Stomach (tissue), 9 donors: ENCODE results near the gene SSTR5. TPM values are rescaled to one million over a fixed set of nuclear protein-coding genes. Genes with fewer than 3 reads are reported as not detected.
A peak's percentile ranks its signal among the peaks of the same experiment; 100 is the strongest.

Source experiments
- DNase-seq, 2 donors: peaks; one replicate each; pipeline versions ENCODE4 v3.0.0 to v3.0.0-alpha.2; 2013 to 2019
- H3K27ac ChIP-seq, 5 donors: fragments of 200-600 bp in 4 of 5; sonication (generic) in 4 of 5; one replicate each; pipeline ENCODE4 v1.5.1; 2013 to 2019; ENCODE audit warnings: mild to moderate bottlenecking in 1 of 5, moderate library complexity in 1 of 5
- H3K27me3 ChIP-seq, 3 donors: fragments of 200-600 bp; sonication (generic); one replicate each; pipeline ENCODE4 v1.5.1; 2017 to 2019; ENCODE audit warnings: mixed run types in 1 of 3
- H3K36me3 ChIP-seq, 4 donors: fragments of 200-600 bp; sonication (generic); 1 replicate in 3 of 4; 2 replicates in 1 of 4; pipeline ENCODE4 v1.5.1; 2016 to 2019
- H3K4me1 ChIP-seq, 4 donors: fragments of 200-600 bp; sonication (generic); one replicate each; pipeline ENCODE4 v1.5.1; 2016 to 2019
- H3K4me3 ChIP-seq, 4 donors: fragments of 200-600 bp; sonication (generic) in 3 of 4; one replicate each; pipeline ENCODE4 v1.5.1; 2016 to 2019; ENCODE audit warnings: mild to moderate bottlenecking in 1 of 4
- H3K9me3 ChIP-seq, 4 donors: fragments of 200-600 bp; sonication (generic); one replicate each; pipeline ENCODE4 v1.5.1; 2016 to 2019
- CTCF ChIP-seq, 7 experiments: fragments of 450-650 bp in 4 of 7; fragments of 200-600 bp in 3 of 7; sonication (generic) in 3 of 7; IDR thresholded peaks; one replicate each; pipeline ENCODE4 v1.5.1; 2016 to 2019; ENCODE audit warnings: antibody characterized with exemption in 7 of 7, control low read depth in 2 of 7, mild to moderate bottlenecking in 1 of 7
- EP300 ChIP-seq: sonication (generic); formaldehyde crosslinking; IDR thresholded peaks from one replicate; pipeline ENCODE4 v1.6.1; 2017; ENCODE audit warnings: antibody characterized with exemption
- POLR2A ChIP-seq, 4 donors: fragments of 450-650 bp; IDR thresholded peaks; one replicate each; pipeline ENCODE4 v1.6.1; 2016; ENCODE audit warnings: antibody characterized with exemption in 4 of 4, control low read depth in 2 of 4, mild to moderate bottlenecking in 1 of 4, moderate library complexity in 1 of 4
- POLR2AphosphoS5 ChIP-seq, 3 donors: sonication (generic); formaldehyde crosslinking; IDR thresholded peaks; one replicate each; pipeline ENCODE4 v1.6.1; 2016; ENCODE audit warnings: antibody characterized with exemption in 3 of 3
- WGBS, 5 donors: extraction: QIAGEN DNeasy Blood & Tissue Kit in 3 of 5; methylation state at CpG; one replicate each; pipeline versions ENCODE4 v1.1.5 to v1.1.7; 2013 to 2018; 5-methylcytosine and 5-hydroxymethylcytosine counted together
- intact Hi-C: fragments of 100-400 bp; cut with DNase I; formaldehyde crosslinking; loops from one replicate; pipeline ENCODE4 v1.15.1; 2023; ENCODE audit warnings: low total_unique reads
- polyA plus RNA-seq, 3 donors: library from polyadenylated mRNA; stranded (reverse); fragments of 200-250 nt; gene quantifications; one replicate each; pipeline ENCODE4 v1.2.3, GENCODE V29; 2013
- total RNA-seq, 5 donors: library from RNA; depleted of rRNA; stranded (reverse); fragments of >200 nt; gene quantifications; one replicate each; pipeline versions ENCODE4 v1.1.0 to v1.2.3, GENCODE V29; 2014 to 2016
- donor health status: healthy with polysubstance abuse.
- donor health status: Bipolar disorder and iron deficiency.
- donor health status: healthy.

SSTR5 gene
- total and polyA plus RNA-seq, 8 donors, result 0.13 TPM; not detected in 7

DNA sequence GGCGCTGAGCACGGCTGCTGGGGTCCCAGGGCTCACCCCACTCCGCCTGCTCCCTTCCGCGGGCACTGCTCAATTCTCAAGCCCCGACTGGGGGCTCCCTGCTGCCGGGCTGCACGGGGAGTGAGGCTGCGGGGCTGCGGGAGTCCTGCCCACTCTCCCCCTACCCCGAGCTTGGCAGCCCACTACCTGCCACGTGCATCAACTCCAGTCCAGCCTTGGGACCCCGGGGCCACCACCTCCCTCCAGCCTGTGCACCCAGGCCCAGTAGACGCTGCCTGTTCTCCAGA, 43.3 kb upstream of the SSTR5 start:
- Histone ChIP-seq H3K36me3 (no peaks in the 10 kb centered on the region), H3K9me3 (no peaks in the 10 kb centered on the region), H3K27me3 (peaks cover 0 to 60% (median 19%) of the 10 kb centered on the region in 3 donors), H3K4me1 (peaks cover 0 to 5% (median 0%) of the 10 kb centered on the region in 4 donors), H3K27ac (no peak overlapping the region), H3K4me3 (no peak overlapping the region)
- 50 to 74% (median 66%) methylated on average over 11 to 14 of the region's 14 CpGs for WGBS, 5 donors
- intact Hi-C loops, result no loop called here
- TF ChIP-seq POLR2AphosphoS5 (IDR thresholded peaks at IDR 0.05), result no peak
- no peak for TF ChIP-seq POLR2A (IDR thresholded peaks at IDR 0.05)
- no peak for TF ChIP-seq EP300
- no peak for TF ChIP-seq CTCF (IDR thresholded peaks at IDR 0.05)
- DNase-seq, result no peak

- peak in 1 of 2 donors; percentile 79 for DNase-seq
- Histone ChIP-seq H3K4me1 (peaks cover 0 to 5% (median 0%) of the 10 kb centered on the region in 4 donors), H3K27me3 (peaks cover 0 to 60% (median 24%) of the 10 kb centered on the region in 3 donors), H3K9me3 (no peaks in the 10 kb centered on the region), H3K27ac (no peak overlapping the region), H3K4me3 (no peak overlapping the region), H3K36me3 (no peaks in the 10 kb centered on the region)
- no peak for TF ChIP-seq POLR2AphosphoS5 (IDR thresholded peaks at IDR 0.05)
- TF ChIP-seq EP300, result no peak
- no peak for TF ChIP-seq POLR2A (IDR thresholded peaks at IDR 0.05)
- no peak for TF ChIP-seq CTCF (IDR thresholded peaks at IDR 0.05)
- 36 to 64% (median 49%) methylated on average over 12 to 26 of the region's 26 CpGs for WGBS, 5 donors
- intact Hi-C loops, result no loop called here
These were observed 42.1 kb upstream of the SSTR5 start for GRCh38 chr16:1030473-1030901.

DNA sequence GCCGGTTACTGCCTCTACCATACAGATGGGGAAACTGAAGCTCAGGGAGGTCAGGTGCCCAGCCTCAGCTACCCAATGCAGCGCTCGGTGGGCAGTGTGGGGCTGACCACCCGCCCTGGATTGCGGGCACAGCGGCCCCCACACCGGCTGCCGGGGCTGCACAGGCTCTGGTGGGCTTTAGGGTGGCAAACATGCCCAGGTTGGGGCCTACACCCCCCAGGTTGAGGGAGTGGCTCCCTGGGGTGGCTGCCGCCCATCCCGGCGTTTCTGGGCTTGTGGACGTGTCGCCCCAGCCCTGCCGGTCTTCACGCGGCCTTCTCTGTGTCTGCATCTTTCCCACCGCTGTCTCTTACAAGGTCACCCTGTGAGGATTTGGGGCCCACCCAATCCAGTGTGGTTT, 40.9 kb upstream of the SSTR5 start:
- H3K9me3 ChIP-seq, result no peaks in the 10 kb centered on the region
- H3K4me3 ChIP-seq, result no peak overlapping the region
- intact Hi-C loops, result no loop called here
- no peak for DNase-seq
- WGBS, 5 donors, result 87 to 92% (median 90%) methylated on average over 12 to 17 of the region's 17 CpGs
- H3K36me3 ChIP-seq, result no peaks in the 10 kb centered on the region
- TF ChIP-seq CTCF (IDR thresholded peaks at IDR 0.05) (no peak), EP300 (no peak), POLR2A (IDR thresholded peaks at IDR 0.05) (no peak), POLR2AphosphoS5 (IDR thresholded peaks at IDR 0.05) (no peak)
- peaks cover 0 to 71% (median 29%) of the 10 kb centered on the region in 3 donors for H3K27me3 ChIP-seq
- H3K4me1 ChIP-seq, result peaks cover 0 to 5% (median 0%) of the 10 kb centered on the region in 4 donors
- no peak overlapping the region for H3K27ac ChIP-seq

DNA sequence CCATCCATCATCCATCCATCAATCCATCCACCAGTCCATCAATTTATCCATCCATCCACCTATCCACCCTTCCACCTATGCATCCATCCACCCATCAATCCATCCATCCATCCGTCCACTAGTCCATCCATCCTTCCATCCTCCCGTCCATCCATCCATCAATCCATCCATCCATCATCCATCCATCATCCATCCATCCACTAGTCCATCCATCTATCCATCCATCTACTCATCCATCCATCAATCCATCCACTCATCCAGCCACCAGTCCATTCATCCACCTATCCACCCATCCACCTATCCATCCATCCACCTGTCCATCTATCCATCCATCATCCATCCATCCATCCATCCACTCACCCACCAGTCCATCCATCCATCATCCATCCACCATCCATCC, 39.9 kb upstream of the SSTR5 start:
- Histone ChIP-seq H3K36me3 (no peaks in the 10 kb centered on the region), H3K4me3 (no peak overlapping the region), H3K27ac (no peak overlapping the region), H3K27me3 (peaks cover 0 to 80% (median 39%) of the 10 kb centered on the region in 3 donors), H3K4me1 (peaks cover 0 to 5% (median 0%) of the 10 kb centered on the region in 4 donors), H3K9me3 (no peaks in the 10 kb centered on the region)
- 88 to 100% (median 93%) methylated on average over 2 of the region's 2 CpGs for WGBS, 5 donors
- no peak for DNase-seq
- intact Hi-C loops, result no loop called here
- TF ChIP-seq POLR2AphosphoS5 (IDR thresholded peaks at IDR 0.05) (no peak), CTCF (IDR thresholded peaks at IDR 0.05) (no peak), EP300 (no peak), POLR2A (IDR thresholded peaks at IDR 0.05) (no peak)
